PC-9 (cell line): ENCODE results near the gene CLCN2. TPM values are rescaled to one million over a fixed set of nuclear protein-coding genes. Genes with fewer than 3 reads are reported as not detected.

Experiments
- BruUV-seq: library from RNA; stranded (reverse); fragments of 400-500 nt; replicated peaks from 2 replicates; lab custom pipeline; 2021; lab: Mats Ljungman, UMichigan
- CTCF ChIA-PET: fragments of 300-600 bp; sonication (Branson Sonifier 250); formaldehyde crosslinking; loops from one replicate; lab custom pipeline; 2022; ENCODE audit warnings: antibody characterized with exemption; lab: Charles Lee
- POLR2A ChIA-PET: fragments of 300-600 bp; sonication (Branson Sonifier 250); formaldehyde crosslinking; loops from one replicate; lab custom pipeline; 2022; ENCODE audit warnings: antibody characterized with exemption; ENCODE audit not compliant: unreplicated experiment; lab: Charles Lee
- DNase-seq, 2 experiments: peaks; one replicate each; pipeline versions ENCODE4 v3.0.0 to v3.0.0-alpha.2; 2015 to 2022; ENCODE audit warnings: mixed read lengths in 1 of 2
- H2AFZ ChIP-seq: fragments of 200-600 bp; sonication (generic); 2 replicates; pipeline ENCODE4 v1.8.1; 2017; ENCODE audit warnings: antibody characterized with exemption
- H3F3A ChIP-seq: fragments of 200-600 bp; sonication (generic); 2 replicates; pipeline ENCODE4 v1.8.1; 2017; ENCODE audit warnings: antibody characterized with exemption, mild to moderate bottlenecking, low read depth; ENCODE audit not compliant: insufficient read depth
- H3K27ac ChIP-seq: fragments of 200-600 bp; sonication (generic); 2 replicates; pipeline ENCODE4 v1.6.1; 2016; ENCODE audit warnings: mixed run types
- H3K27me3 ChIP-seq: fragments of 200-600 bp; sonication (generic); 2 replicates; pipeline ENCODE4 v1.6.1; 2016; ENCODE audit warnings: low read depth, mixed run types; ENCODE audit not compliant: insufficient read depth
- H3K36me3 ChIP-seq: fragments of 200-600 bp; sonication (generic); 2 replicates; pipeline ENCODE4 v1.6.1; 2016; ENCODE audit warnings: low read depth, mixed run types
- H3K4me1 ChIP-seq: fragments of 200-600 bp; sonication (generic); replicated peaks from 2 replicates; pipeline ENCODE4 v1.6.1; 2016; ENCODE audit warnings: mixed run types; ENCODE audit not compliant: insufficient read depth
- H3K4me2 ChIP-seq: fragments of 200-600 bp; sonication (generic); 2 replicates; pipeline ENCODE4 v1.6.1; 2017; ENCODE audit warnings: mixed run types
- H3K4me3 ChIP-seq: fragments of 200-600 bp; sonication (generic); 2 replicates; pipeline ENCODE4 v1.6.1; 2016; ENCODE audit warnings: mixed run types
- H3K79me2 ChIP-seq: fragments of 200-600 bp; sonication (generic); 2 replicates; pipeline ENCODE4 v1.6.1; 2017; ENCODE audit warnings: low read depth, mixed run types
- H3K9me2 ChIP-seq: fragments of 200-600 bp; sonication (generic); 2 replicates; pipeline ENCODE4 v1.8.1; 2017; ENCODE audit warnings: mild to moderate bottlenecking; ENCODE audit not compliant: insufficient read depth
- H3K9me3 ChIP-seq: fragments of 200-600 bp; sonication (generic); 2 replicates; pipeline ENCODE4 v1.8.1; 2016; ENCODE audit warnings: low read depth; ENCODE audit not compliant: insufficient read depth
- H4K20me1 ChIP-seq: fragments of 200-600 bp; sonication (generic); 2 replicates; pipeline ENCODE4 v1.8.1; 2017; ENCODE audit not compliant: insufficient read depth
- CTCF ChIP-seq: fragments of 200-600 bp; sonication (generic); conservative IDR thresholded peaks from 2 replicates; pipeline ENCODE4 v1.6.1; 2017; ENCODE audit warnings: mixed run types, antibody characterized with exemption, mild to moderate bottlenecking, moderate library complexity
- EZH2 ChIP-seq: fragments of 200-600 bp; sonication (generic); IDR thresholded peaks from 2 replicates; pipeline ENCODE4 v1.8.0; 2017; ENCODE audit warnings: antibody characterized with exemption, low read depth
- intact Hi-C: fragments of 100-400 bp; cut with micrococcal nuclease; formaldehyde crosslinking; loops from one replicate; pipeline ENCODE4 v1.10.0; 2022; ENCODE audit not compliant: unreplicated experiment
- total RNA-seq: library from RNA; stranded (reverse); gene quantifications from 2 replicates; pipeline ENCODE4 v1.2.3, GENCODE V29; 2021

Gene CLCN2
- total RNA-seq, 1 experiment from 2014 or later = 27.1 TPM

DNA sequence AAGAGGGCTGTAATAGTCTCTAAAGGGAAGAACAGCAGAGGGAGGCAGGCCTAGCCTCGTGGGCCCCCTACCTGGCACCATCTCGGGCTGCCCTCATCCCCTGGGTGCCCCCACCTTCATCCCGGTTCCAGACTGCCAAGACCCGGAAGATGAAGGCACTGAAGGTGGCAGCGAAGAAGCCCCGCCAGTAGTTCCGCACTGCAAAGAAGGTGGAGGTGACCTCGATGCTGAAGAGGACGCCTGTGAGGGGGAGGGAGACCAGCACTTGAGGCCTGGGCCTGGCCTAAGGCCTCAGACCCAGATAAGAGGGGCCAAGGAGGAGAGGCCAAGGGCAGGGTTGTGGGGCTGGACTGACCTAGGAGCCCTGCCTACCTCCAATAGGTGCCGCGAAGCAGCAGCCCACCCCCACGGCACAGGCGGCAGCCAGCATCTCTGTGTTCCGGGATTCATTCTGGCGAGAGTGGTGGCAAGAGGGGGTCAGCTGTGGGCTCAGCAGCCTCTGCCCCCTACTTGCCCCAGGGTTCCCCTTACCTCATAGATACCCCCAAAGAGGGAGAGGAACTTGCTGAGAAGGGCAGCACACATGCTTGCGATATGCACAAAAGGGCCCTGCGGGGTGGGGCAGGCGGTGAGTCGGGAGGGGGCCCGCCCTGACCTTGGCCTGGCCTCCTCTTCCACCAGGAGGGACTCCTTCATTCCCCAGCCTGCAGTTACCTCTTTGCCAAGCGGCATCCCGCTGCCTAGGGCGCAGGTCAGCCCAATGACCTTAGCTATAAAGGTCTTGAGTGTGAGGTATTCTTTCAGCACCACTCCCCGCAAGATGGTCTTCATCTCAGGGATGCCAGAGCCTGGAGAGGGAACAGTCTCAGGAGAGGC is 3.9 kb downstream of the CLCN2 start:
- Histone ChIP-seq H3K36me3 (no peaks in the 10 kb centered on the region), H3K9me3 (no peaks in the 10 kb centered on the region), H3F3A (peaks cover 8% of the 10 kb centered on the region; the same call in 1 of the 2 replicates), H3K79me2 (peaks cover 13% of the 10 kb centered on the region), H3K27ac (no peak overlapping the region), H3K27me3 (no peaks in the 10 kb centered on the region), H3K4me1 (peaks cover 11% of the 10 kb centered on the region), H3K4me3 (no peak overlapping the region), H2AFZ (no peak overlapping the region), H4K20me1 (no peaks in the 10 kb centered on the region), H3K9me2 (no peaks in the 10 kb centered on the region), H3K4me2 (no peak overlapping the region)
- POLR2A ChIA-PET = no interaction called here
- intact Hi-C loops = no loop called here
- no TSS peak for BruUV-seq
- CTCF ChIA-PET = no interaction called here
- TF ChIP-seq EZH2 (no peak), CTCF (no peak)
- no peak for DNase-seq

DNA sequence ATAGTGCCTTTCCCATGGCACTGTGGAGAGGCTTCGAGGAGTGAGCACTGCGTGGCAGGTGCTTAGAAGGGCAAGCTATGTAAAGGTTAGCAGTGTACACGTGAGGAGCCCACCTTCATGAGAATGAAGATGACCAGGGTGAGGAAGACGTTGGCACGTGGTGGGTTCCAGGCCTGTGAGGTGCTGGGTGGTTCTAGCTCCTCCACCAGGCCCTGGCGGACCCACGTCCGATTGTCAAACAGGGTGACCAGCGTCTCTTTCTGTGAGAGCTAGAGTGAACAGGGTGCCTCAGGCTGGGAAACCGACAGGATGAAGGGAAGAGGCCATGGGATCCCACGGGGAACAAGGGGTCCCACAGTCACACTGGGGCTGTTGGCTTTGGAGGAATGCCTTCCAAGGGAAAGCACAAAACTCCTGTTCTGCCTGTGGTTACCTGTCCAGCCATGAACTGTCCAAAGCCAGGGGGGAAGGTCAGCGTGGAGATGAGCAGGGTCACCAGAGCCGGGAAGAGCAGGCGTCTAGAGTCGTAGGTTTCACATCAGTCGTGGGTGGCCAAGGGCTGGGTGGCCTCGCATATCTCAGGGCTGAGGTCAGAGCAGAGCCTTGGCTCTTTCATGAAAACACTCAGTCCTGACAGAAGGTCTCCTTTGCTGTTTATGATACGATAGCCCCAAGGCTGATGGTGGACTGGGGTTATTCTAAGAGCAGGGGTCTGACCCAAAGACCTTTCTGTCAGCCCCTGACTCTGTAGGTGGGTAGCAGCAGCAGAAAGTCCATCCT is 6.0 kb downstream of the CLCN2 start:
- Histone ChIP-seq H3K9me2 (no peaks in the 10 kb centered on the region), H3K4me3 (no peak overlapping the region), H3K79me2 (peaks cover 5% of the 10 kb centered on the region), H4K20me1 (no peaks in the 10 kb centered on the region), H3F3A (no peaks in the 10 kb centered on the region), H3K36me3 (no peaks in the 10 kb centered on the region), H3K4me1 (peaks cover 5% of the 10 kb centered on the region), H2AFZ (no peak overlapping the region), H3K9me3 (no peaks in the 10 kb centered on the region), H3K27ac (no peak overlapping the region), H3K27me3 (no peaks in the 10 kb centered on the region), H3K4me2 (no peak overlapping the region)
- ChIA-PET POLR2A (no interaction called here), CTCF (interaction anchor here (1.2 kb wide), 1 partner anchor 16 kb away, joined by 4 read pairs; no protein-coding TSS in a partner anchor)
- no peak for DNase-seq
- intact Hi-C loops = no loop called here
- BruUV-seq = no TSS peak
- TF ChIP-seq EZH2 (no peak), CTCF (no peak)

DNA sequence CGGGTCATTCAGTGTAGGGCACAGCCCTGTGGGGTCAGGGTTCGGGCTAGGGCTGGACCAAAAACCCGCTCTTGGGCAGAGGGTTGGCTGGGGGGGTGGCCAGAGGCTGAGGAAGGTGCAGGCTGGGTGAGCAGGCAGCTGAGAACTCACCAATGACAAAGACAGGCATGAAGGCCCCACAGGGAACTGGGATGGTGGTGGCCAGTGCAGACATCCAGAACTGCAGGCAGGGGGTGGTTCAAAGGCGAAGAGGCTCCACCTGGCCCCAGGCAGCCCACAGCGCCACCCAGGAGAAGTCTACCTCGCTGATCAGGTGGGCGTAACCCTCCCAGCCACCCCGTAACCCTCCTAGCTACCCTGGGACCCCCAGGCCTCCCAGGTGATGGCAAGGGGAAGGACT is 6.7 kb downstream of the CLCN2 start:
- DNase-seq = no peak

More for the DNA sequence above, 6.7 kb downstream of the CLCN2 start:
- ChIA-PET POLR2A (no interaction called here), CTCF (interaction anchor here (1.2 to 2.1 kb wide), 2 partner anchors 17 to 191 kb away, joined by 4 read pairs; no protein-coding TSS in a partner anchor)
- no peak overlapping the region for H3K27ac ChIP-seq
- H3K79me2 ChIP-seq = no peaks in the 10 kb centered on the region
- no peaks in the 10 kb centered on the region for H3K27me3 ChIP-seq
- no peak overlapping the region for H3K4me2 ChIP-seq
- no peak overlapping the region for H2AFZ ChIP-seq
- intact Hi-C loops = no loop called here
- 0 out of 2 replicates have a peak, but pooled peaks cover 5% of the 10 kb centered on the region for H3F3A ChIP-seq
- H3K9me3 ChIP-seq = no peaks in the 10 kb centered on the region
- BruUV-seq = no TSS peak
- H4K20me1 ChIP-seq = no peaks in the 10 kb centered on the region
- TF ChIP-seq CTCF (no peak), EZH2 (no peak)
- no peaks in the 10 kb centered on the region for H3K9me2 ChIP-seq
- no peak overlapping the region for H3K4me3 ChIP-seq
- H3K4me1 ChIP-seq = no peaks in the 10 kb centered on the region
- H3K36me3 ChIP-seq = no peaks in the 10 kb centered on the region
